ACC112 (cell line): ENCODE measurements around the gene ENHO.

ENCODE experiments used
- H2AFZ ChIP-seq: fragments of 200-600 bp; sonication (generic); one replicate; pipeline ENCODE4 v1.6.0; 2017; ENCODE audit warnings: antibody characterized with exemption, low read length; ENCODE audit not compliant: unreplicated experiment
- H3K27ac ChIP-seq: fragments of 200-600 bp; sonication (generic); 2 replicates; pipeline ENCODE4 v1.5.1; 2014; ENCODE audit warnings: low read depth, mild to moderate bottlenecking, antibody characterized with exemption, low read length, moderate library complexity
- H3K27me3 ChIP-seq: fragments of 200-600 bp; sonication (generic); 2 replicates; pipeline ENCODE4 v1.6.1; 2014; ENCODE audit warnings: mild to moderate bottlenecking, antibody characterized with exemption, low read length, moderate library complexity, mixed read lengths; ENCODE audit not compliant: insufficient read depth
- H3K36me3 ChIP-seq: fragments of 200-600 bp; sonication (generic); 2 replicates; pipeline ENCODE4 v1.6.1; 2016; ENCODE audit warnings: mild to moderate bottlenecking, antibody characterized with exemption, low read length, moderate library complexity, mixed read lengths; ENCODE audit not compliant: insufficient read depth
- H3K4me1 ChIP-seq: fragments of 200-600 bp; sonication (generic); one replicate; pipeline ENCODE4 v1.6.1; 2016; ENCODE audit warnings: low read length, mixed read lengths; ENCODE audit not compliant: insufficient read depth, unreplicated experiment, control insufficient read depth
- H3K4me3 ChIP-seq: fragments of 200-600 bp; sonication (generic); 2 replicates; pipeline ENCODE4 v1.5.1; 2014; ENCODE audit warnings: mild to moderate bottlenecking, low read depth, low read length
- H3K79me2 ChIP-seq: fragments of 200-600 bp; sonication (generic); one replicate; pipeline ENCODE4 v1.6.0; 2016; ENCODE audit warnings: low read length; ENCODE audit not compliant: control insufficient read depth, unreplicated experiment, insufficient read depth

Gene ENHO

GRCh38 chr9:34477541-34477940, 45.2 kb downstream of the ENHO start:
- H3K36me3 ChIP-seq, result no peaks in the 10 kb centered on the region
- no peak overlapping the region for H3K4me3 ChIP-seq
- H3K27me3 ChIP-seq, result peaks cover 46% of the 10 kb centered on the region
- no peaks in the 10 kb centered on the region for H3K79me2 ChIP-seq
- H3K27ac ChIP-seq, result no peak overlapping the region
- H3K4me1 ChIP-seq, result no peaks in the 10 kb centered on the region
- no peak overlapping the region for H2AFZ ChIP-seq

- no peaks in the 10 kb centered on the region for H3K79me2 ChIP-seq
- H2AFZ ChIP-seq, result no peak overlapping the region
- no peaks in the 10 kb centered on the region for H3K4me1 ChIP-seq
- H3K36me3 ChIP-seq, result no peaks in the 10 kb centered on the region
- H3K27ac ChIP-seq, result no peak overlapping the region
- H3K27me3 ChIP-seq, result peaks cover 46% of the 10 kb centered on the region
- no peak overlapping the region for H3K4me3 ChIP-seq
Measured at GRCh38 chr9:34475097-34475496, 47.7 kb downstream of the ENHO start.
